Natural killer cell (primary cell): ENCODE data around the gene AGBL5. TPM values are rescaled to one million over a fixed set of nuclear protein-coding genes. Genes with fewer than 3 reads are reported as not detected.

ENCODE experiments used
- ATAC-seq, 3 donors: fragments of 150-1000 bp in 2 of 3; fragments of 200-7000 bp in 1 of 3; cut with Tn5 transposase; 1 replicate in 1 of 3; 2 replicates in 2 of 3; pipeline ENCODE4 v1.10.0; 2021; ENCODE audit warnings: mild to moderate bottlenecking in 2 of 3, moderate library complexity in 2 of 3
- DNase-seq, 2 donors: peaks; one replicate each; pipeline versions ENCODE4 v3.0.0 to v3.0.0-alpha.2; 2013 to 2021; ENCODE audit warnings: mixed read lengths in 1 of 2
- H3K27ac ChIP-seq: one replicate; pipeline ENCODE4 v1.5.1; 2013; ENCODE audit warnings: mild to moderate bottlenecking, low read length
- H3K27me3 ChIP-seq: one replicate; pipeline ENCODE4 v1.6.1; 2013; ENCODE audit warnings: low read length; ENCODE audit not compliant: control insufficient read depth, insufficient read depth
- H3K36me3 ChIP-seq: one replicate; pipeline ENCODE4 v1.6.1; 2013; ENCODE audit warnings: low read length; ENCODE audit not compliant: control insufficient read depth, insufficient read depth
- H3K4me1 ChIP-seq: one replicate; pipeline ENCODE4 v1.6.1; 2013; ENCODE audit warnings: low read length; ENCODE audit not compliant: control insufficient read depth, insufficient read depth
- H3K4me3 ChIP-seq: one replicate; pipeline ENCODE4 v1.5.1; 2013; ENCODE audit warnings: low read length
- H3K9me3 ChIP-seq: one replicate; pipeline ENCODE4 v1.6.1; 2013; ENCODE audit warnings: low read length; ENCODE audit not compliant: control insufficient read depth, insufficient read depth
- H3K27ac Mint-ChIP-seq, 2 donors: one replicate each; pipeline ENCODE4 v1.8.0; 2022; ENCODE audit warnings: mild to moderate bottlenecking in 2 of 2, mixed read lengths in 2 of 2, moderate library complexity in 1 of 2
- H3K27me3 Mint-ChIP-seq, 2 donors: one replicate each; pipeline ENCODE4 v1.8.0; 2022; ENCODE audit warnings: low read depth in 2 of 2, mixed read lengths in 2 of 2
- H3K36me3 Mint-ChIP-seq: one replicate; pipeline ENCODE4 v1.8.0; 2022; ENCODE audit warnings: mixed read lengths
- H3K4me1 Mint-ChIP-seq, 2 donors: one replicate each; pipeline ENCODE4 v1.8.0; 2022; ENCODE audit warnings: mixed read lengths in 2 of 2
- H3K4me3 Mint-ChIP-seq: one replicate; pipeline ENCODE4 v1.8.0; 2022; ENCODE audit warnings: mild to moderate bottlenecking, moderate library complexity, mixed read lengths
- H3K9me3 Mint-ChIP-seq, 2 donors: one replicate each; pipeline ENCODE4 v1.8.0; 2022; ENCODE audit warnings: mixed read lengths in 2 of 2
- WGBS: methylation state at CpG from one replicate; pipeline ENCODE4 v1.1.7; 2013; ENCODE audit warnings: missing lambda C conversion rate; ENCODE audit not compliant: insufficient coverage; 5-methylcytosine and 5-hydroxymethylcytosine counted together
- intact Hi-C: fragments of 100-400 bp; cut with micrococcal nuclease; formaldehyde crosslinking; loops from one replicate; pipeline ENCODE4 v1.14.2; 2022
- total RNA-seq, 4 donors: library from RNA; stranded (reverse); fragments of 120-200 nt in 1 of 4; gene quantifications; one replicate each; pipeline versions ENCODE4 v1.2.3 to v1.2.4, GENCODE V29; 2013 to 2022
- TF ChIP-seq, protein P1 (sequence below): fragments of 200-600 bp; IDR thresholded peaks from one replicate; pipeline ENCODE4 v1.8.0; 2022; ENCODE audit warnings: antibody characterized with exemption

AGBL5 gene, protein sequence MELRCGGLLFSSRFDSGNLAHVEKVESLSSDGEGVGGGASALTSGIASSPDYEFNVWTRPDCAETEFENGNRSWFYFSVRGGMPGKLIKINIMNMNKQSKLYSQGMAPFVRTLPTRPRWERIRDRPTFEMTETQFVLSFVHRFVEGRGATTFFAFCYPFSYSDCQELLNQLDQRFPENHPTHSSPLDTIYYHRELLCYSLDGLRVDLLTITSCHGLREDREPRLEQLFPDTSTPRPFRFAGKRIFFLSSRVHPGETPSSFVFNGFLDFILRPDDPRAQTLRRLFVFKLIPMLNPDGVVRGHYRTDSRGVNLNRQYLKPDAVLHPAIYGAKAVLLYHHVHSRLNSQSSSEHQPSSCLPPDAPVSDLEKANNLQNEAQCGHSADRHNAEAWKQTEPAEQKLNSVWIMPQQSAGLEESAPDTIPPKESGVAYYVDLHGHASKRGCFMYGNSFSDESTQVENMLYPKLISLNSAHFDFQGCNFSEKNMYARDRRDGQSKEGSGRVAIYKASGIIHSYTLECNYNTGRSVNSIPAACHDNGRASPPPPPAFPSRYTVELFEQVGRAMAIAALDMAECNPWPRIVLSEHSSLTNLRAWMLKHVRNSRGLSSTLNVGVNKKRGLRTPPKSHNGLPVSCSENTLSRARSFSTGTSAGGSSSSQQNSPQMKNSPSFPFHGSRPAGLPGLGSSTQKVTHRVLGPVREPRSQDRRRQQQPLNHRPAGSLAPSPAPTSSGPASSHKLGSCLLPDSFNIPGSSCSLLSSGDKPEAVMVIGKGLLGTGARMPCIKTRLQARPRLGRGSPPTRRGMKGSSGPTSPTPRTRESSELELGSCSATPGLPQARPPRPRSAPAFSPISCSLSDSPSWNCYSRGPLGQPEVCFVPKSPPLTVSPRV
- total RNA-seq, result 10 to 100 TPM in 2 of 3 donors, 1 to 10 TPM in 1; 10.0 to 12.0 (median 10.8) TPM
- 9.6 TPM for total RNA-seq (2013)

DNA sequence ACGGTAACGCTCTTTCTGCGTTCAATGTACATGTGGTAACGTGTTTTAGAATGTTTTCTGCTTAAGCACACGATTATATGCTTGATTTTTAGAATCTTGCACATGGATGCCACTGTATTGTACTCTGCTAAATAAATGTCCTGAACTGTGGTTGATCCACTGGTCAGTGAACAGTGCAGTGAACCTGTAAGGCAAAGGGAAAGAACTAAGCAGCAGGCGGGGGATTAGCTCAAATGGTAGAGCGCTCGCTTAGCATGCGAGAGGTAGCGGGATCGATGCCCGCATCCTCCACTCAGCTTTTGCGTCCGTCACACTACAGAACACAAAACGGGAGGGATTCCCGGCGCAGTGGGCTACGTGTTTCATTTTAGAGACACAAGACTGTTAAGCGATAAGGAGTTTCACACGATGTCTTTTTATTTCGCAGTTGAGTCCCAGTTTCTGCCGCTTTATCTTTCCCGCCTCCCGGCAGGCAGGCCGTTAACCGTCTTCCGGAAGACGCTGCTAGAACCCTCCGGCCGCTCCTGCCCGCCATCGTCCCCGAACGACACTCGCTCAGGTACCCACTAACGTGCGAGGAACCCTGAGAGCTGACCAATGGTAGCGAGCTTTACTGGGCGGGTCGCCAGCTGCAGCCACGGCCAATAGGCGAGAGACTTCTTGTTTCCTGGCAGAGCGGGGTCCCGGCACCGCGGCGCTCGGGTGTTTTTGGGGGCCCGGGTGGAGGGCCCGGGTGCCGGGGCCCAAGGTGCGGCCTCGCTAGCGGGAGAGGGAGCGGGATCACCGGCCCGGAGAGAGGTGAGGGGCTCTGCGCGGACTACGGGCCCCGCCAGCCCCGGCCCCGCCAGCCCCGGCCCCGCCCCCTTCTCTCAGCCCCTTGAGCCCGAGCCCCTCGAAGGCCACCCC, at the start of gene AGBL5:
Gene AGBL5 (plus strand): TSS at position 673 of the 906 bp plus-strand sequence. CDS start 1,291 bp downstream, outside the sequence.
- H3K4me1 Mint-ChIP-seq, result peaks cover 29 to 39% of the 10 kb centered on the region in 2 donors
- peaks cover 0 to 2% of the 10 kb centered on the region in 2 donors for H3K9me3 Mint-ChIP-seq
- peak; percentile 79 to 91 (median 83) for ATAC-seq
- intact Hi-C loops, result loop anchor here (1.0 to 5.0 kb wide), 4 partner anchors 18 to 81 kb away; partner anchors contain the start of genes KHK, OST4, PREB and TMEM214
- TF ChIP-seq, protein P1, sequence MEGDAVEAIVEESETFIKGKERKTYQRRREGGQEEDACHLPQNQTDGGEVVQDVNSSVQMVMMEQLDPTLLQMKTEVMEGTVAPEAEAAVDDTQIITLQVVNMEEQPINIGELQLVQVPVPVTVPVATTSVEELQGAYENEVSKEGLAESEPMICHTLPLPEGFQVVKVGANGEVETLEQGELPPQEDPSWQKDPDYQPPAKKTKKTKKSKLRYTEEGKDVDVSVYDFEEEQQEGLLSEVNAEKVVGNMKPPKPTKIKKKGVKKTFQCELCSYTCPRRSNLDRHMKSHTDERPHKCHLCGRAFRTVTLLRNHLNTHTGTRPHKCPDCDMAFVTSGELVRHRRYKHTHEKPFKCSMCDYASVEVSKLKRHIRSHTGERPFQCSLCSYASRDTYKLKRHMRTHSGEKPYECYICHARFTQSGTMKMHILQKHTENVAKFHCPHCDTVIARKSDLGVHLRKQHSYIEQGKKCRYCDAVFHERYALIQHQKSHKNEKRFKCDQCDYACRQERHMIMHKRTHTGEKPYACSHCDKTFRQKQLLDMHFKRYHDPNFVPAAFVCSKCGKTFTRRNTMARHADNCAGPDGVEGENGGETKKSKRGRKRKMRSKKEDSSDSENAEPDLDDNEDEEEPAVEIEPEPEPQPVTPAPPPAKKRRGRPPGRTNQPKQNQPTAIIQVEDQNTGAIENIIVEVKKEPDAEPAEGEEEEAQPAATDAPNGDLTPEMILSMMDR, result no peak
- H3K4me1 ChIP-seq, result peaks cover 16% of the 10 kb centered on the region
- under 1% methylated on average over 66 of the region's 67 CpGs for WGBS
- H3K9me3 ChIP-seq, result no peaks in the 10 kb centered on the region
- peaks cover 11% of the 10 kb centered on the region for H3K36me3 Mint-ChIP-seq
- peak within 1 kb of the TSS; percentile 99 to 100 for H3K27ac Mint-ChIP-seq
- H3K27me3 Mint-ChIP-seq, result peaks cover 6 to 12% of the 10 kb centered on the region in 2 donors
- peak within 1 kb of the TSS; percentile 82 for H3K27ac ChIP-seq
- H3K4me3 ChIP-seq, result peak within 1 kb of the TSS; percentile 66
- DNase-seq, result peak; percentile 95 to 98
- H3K27me3 ChIP-seq, result no peaks in the 10 kb centered on the region
- H3K4me3 Mint-ChIP-seq, result peak within 1 kb of the TSS; percentile 99
- H3K36me3 ChIP-seq, result peaks cover 17% of the 10 kb centered on the region

DNA sequence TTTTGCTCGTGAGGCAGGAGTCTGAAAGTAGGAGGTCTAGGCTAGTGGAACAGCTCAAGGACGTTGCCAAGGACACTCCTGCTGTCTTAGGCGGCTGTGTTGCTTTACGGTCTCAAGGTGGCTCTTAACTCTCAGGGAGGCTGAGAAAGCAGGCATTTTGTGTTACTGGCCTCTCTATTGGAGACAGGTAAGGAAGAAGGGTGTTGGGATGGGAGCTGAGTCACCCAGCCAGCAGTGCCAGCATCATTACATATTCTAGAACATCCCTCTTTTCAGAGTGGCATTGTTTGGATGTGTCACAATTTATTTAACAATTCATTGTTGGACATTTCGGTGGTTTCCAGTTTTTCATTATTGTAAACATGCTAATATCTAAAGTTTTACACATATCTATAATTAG, 49.5 kb upstream of the AGBL5 start:
- Mint-ChIP-seq H3K9me3 (no peaks in the 10 kb centered on the region), H3K36me3 (no peaks in the 10 kb centered on the region), H3K4me1 (no peaks in the 10 kb centered on the region), H3K27ac (no peak overlapping the region), H3K27me3 (peaks cover 9 to 14% of the 10 kb centered on the region in 2 donors), H3K4me3 (no peak overlapping the region)
- DNase-seq (no peak), ATAC-seq (no peak)
- WGBS, result 80% methylated on average over 4 of the region's 5 CpGs
- no peak overlapping the region for H3K4me3 ChIP-seq
- H3K27me3 ChIP-seq, result no peaks in the 10 kb centered on the region
- no peaks in the 10 kb centered on the region for H3K36me3 ChIP-seq
- TF ChIP-seq, protein P1, result no peak
- H3K4me1 ChIP-seq, result no peaks in the 10 kb centered on the region
- H3K9me3 ChIP-seq, result no peaks in the 10 kb centered on the region
- H3K27ac ChIP-seq, result no peak overlapping the region
- intact Hi-C loops, result no loop called here

DNA sequence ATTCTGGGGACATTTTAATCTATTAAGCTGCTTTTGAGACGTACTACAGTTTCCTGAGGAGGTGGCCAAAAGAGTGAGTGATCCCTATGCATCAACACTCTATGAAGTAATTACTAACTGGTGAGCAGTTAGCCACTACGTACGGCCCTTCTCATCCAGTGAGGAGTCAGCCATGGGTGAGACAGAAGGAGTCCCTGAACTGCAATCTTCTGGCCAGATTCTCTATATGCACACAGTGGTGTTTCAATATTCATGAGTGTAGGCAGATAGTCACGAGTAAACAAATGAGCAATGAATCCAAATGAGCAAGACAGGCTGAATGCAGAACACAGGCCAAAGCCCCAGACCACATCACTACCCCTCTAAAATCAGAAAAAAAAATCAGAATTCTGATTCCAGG, 48.5 kb upstream of the AGBL5 start:
- H3K9me3 Mint-ChIP-seq, result no peaks in the 10 kb centered on the region
- no peaks in the 10 kb centered on the region for H3K9me3 ChIP-seq
- 83% methylated on average over 4 of the region's 4 CpGs for WGBS
- ATAC-seq, result no peak
- H3K4me1 ChIP-seq, result no peaks in the 10 kb centered on the region
- H3K4me3 Mint-ChIP-seq, result no peak overlapping the region
- H3K4me3 ChIP-seq, result no peak overlapping the region
- no peak overlapping the region for H3K27ac Mint-ChIP-seq
- H3K36me3 ChIP-seq, result no peaks in the 10 kb centered on the region
- H3K27me3 ChIP-seq, result no peaks in the 10 kb centered on the region
- TF ChIP-seq, protein P1, result no peak
- peaks cover 9 to 11% of the 10 kb centered on the region in 2 donors for H3K27me3 Mint-ChIP-seq
- no peaks in the 10 kb centered on the region for H3K4me1 Mint-ChIP-seq
- intact Hi-C loops, result no loop called here
- no peaks in the 10 kb centered on the region for H3K36me3 Mint-ChIP-seq
- DNase-seq, result no peak
- no peak overlapping the region for H3K27ac ChIP-seq
